HUES6 (cell line): ENCODE measurements around the gene CLIC4.
"Not testable (repeated sequence)": the region's sequence is repeated elsewhere in the genome, so short reads cannot be mapped to it uniquely, and the experiment has no call there.

Experiments used
- H3K27ac ChIP-seq: 2 replicates; pipeline ENCODE4 v1.7.0; 2013; ENCODE audit warnings: low read depth, mild to moderate bottlenecking, low read length, inconsistent platforms
- H3K27me3 ChIP-seq: 2 replicates; pipeline ENCODE4 v1.6.1; 2013; ENCODE audit warnings: low read length; ENCODE audit not compliant: control insufficient read depth, insufficient read depth
- H3K36me3 ChIP-seq: 2 replicates; pipeline ENCODE4 v1.6.1; 2013; ENCODE audit warnings: low read length; ENCODE audit not compliant: control insufficient read depth, insufficient read depth
- H3K4me1 ChIP-seq: 2 replicates; pipeline ENCODE4 v1.6.1; 2013; ENCODE audit warnings: low read length; ENCODE audit not compliant: control insufficient read depth, insufficient read depth
- H3K4me3 ChIP-seq: 2 replicates; pipeline ENCODE4 v1.5.1; 2013; ENCODE audit warnings: low read depth, low read length
- H3K9ac ChIP-seq: one replicate; pipeline ENCODE4 v1.6.1; 2013; ENCODE audit warnings: mild to moderate bottlenecking, low read length
- H3K9me3 ChIP-seq: 2 replicates; pipeline ENCODE4 v1.6.1; 2013; ENCODE audit warnings: low read depth, low read length; ENCODE audit not compliant: control insufficient read depth, insufficient read depth

Gene CLIC4

DNA sequence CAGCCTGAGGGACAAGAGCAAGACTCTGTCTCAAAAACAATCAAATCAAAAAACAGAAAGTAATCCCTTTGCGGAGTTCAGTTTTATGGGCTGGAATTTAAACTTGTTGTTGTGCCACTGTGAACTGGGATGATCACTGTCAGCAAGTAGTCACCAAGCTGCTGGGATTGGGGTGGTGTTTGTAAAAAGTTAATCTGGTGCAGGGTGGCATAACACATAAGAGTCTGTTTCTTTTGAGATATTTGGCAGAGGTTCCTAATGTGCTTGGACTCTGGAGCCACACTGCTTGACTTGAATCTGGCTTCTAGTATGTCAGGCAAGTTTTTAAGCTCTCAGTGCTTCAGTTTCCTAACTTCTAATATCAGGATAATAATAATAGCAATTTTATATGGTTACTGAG lies 6.6 kb downstream of the CLIC4 start:
- Histone ChIP-seq H3K27me3 (no peaks in the 10 kb centered on the region), H3K4me1 (peaks cover 25% of the 10 kb centered on the region), H3K36me3 (peaks cover 13% of the 10 kb centered on the region), H3K9ac (no peak overlapping the region), H3K9me3 (no peaks in the 10 kb centered on the region), H3K4me3 (no peak overlapping the region), H3K27ac (no peak overlapping the region)

DNA sequence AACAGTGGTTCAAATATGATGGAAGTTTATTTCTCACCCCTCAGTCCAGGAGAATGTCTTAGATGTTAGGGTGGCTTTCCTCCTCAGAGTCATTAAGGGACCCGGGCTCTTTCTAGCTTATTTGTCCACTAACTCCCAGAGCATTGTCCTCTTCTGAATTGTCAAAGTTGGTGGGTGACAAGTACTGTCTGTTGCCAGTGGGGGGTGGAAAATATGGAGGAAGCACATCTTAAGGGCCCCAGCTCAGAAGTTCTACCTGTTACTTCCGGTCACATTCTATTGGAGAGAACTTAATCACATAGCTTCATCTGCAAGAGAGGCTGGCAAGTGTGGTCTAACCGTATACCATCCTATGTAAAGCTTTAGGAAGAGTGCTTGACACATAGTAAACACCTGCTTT lies 7.1 kb downstream of the CLIC4 start:
- Histone ChIP-seq H3K27me3 (no peaks in the 10 kb centered on the region), H3K9me3 (no peaks in the 10 kb centered on the region), H3K4me1 (peaks cover 25% of the 10 kb centered on the region), H3K27ac (no peak overlapping the region), H3K4me3 (no peak overlapping the region), H3K9ac (no peak overlapping the region), H3K36me3 (peaks cover 13% of the 10 kb centered on the region)

DNA sequence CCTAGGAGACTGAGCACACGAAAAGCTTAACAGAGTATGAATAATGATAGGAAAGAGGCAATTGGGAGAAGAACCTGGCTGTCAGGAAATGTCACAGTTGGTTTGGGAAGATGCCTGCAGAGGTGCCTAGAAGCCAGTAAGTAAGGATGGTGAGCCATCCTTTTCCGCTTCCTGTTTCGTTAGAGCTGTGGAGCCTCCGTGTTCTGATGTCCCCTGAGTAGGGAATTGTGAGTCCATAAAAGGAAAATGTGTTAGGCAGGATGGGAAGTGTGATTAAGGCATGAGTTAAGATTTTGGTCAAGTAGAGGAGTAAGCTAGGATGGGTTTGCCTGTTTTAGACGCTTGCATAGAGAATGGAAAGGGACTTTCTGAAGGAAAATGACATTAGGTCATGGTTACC lies 9.0 kb downstream of the CLIC4 start:
- no peak overlapping the region for H3K27ac ChIP-seq
- H3K27me3 ChIP-seq: no peaks in the 10 kb centered on the region
- no peak overlapping the region for H3K9ac ChIP-seq
- no peaks in the 10 kb centered on the region for H3K9me3 ChIP-seq
- peaks cover 13% of the 10 kb centered on the region for H3K4me1 ChIP-seq
- no peak overlapping the region for H3K4me3 ChIP-seq
- peaks cover 16% of the 10 kb centered on the region for H3K36me3 ChIP-seq

DNA sequence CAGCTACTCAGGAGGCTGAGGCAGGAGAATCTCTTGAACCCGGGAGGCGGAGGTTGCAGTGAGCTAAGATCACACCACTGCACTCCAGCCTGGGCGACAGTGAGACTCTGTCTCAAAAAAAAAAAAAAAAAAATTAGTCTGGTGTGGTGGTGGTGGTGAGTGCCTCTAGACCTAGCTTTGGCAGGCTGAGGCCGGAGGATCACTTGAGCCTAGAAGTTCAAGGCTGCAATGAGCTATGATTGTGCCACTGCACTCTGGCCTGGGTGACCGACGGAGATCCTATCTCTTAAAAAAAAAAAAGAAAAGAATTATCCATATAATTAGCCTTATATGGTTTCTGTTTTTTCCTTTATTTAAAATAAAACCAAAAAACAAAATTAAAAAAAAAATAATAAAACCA lies 10.1 kb downstream of the CLIC4 start:
- H3K27me3 ChIP-seq, H3K27ac ChIP-seq, H3K9ac ChIP-seq, H3K4me3 ChIP-seq, H3K9me3 ChIP-seq: not testable (repeated sequence)
- Histone ChIP-seq H3K4me1 (peaks cover 13% of the 10 kb centered on the region), H3K36me3 (peaks cover 16% of the 10 kb centered on the region)

DNA sequence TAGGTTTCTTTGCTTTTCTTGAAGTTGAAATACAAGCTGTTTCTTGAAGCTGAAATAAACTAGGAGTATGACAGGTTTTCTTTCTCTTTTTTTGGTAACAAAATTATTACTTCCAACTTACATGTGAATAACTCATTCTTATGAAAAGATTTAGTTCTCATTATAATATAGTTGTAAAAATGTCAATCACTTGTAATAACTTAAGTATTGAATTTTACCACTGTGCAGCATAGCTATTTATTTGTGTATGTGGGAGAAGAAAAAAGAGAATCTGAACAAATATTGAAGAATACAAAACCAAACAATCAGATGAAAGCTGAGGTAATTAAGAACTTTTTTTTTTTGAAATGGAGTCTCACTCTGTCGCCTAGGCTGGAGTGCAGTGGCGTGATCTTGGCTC lies 11.1 kb downstream of the CLIC4 start:
- H3K9ac ChIP-seq: no peak overlapping the region
- peaks cover 14% of the 10 kb centered on the region for H3K4me1 ChIP-seq
- H3K27me3 ChIP-seq: no peaks in the 10 kb centered on the region
- no peak overlapping the region for H3K27ac ChIP-seq
- peaks cover 12% of the 10 kb centered on the region for H3K36me3 ChIP-seq
- H3K9me3 ChIP-seq: no peaks in the 10 kb centered on the region
- no peak overlapping the region for H3K4me3 ChIP-seq

DNA sequence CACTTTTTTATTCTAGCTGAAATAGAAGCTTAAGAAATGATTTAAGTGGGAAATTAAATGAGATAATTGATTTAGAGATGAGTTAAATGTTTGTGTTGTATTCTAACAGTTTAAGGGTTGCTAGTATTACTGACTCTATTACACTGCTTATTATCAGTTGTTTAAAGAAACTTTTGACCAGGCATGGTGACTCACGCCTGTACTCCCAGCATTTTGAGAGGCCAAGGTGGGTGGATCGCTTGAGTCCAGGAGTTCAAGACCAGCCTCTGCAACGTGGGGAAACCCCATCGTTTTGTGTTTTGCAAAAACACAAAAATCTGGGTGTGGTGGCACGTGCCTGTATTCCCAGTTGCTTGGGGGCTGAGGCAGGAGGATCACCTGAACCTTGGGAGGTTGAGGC lies 14.2 kb downstream of the CLIC4 start:
- Histone ChIP-seq H3K27me3 (no peaks in the 10 kb centered on the region), H3K9ac (no peak overlapping the region), H3K9me3 (no peaks in the 10 kb centered on the region), H3K4me1 (peaks cover 6% of the 10 kb centered on the region), H3K4me3 (no peak overlapping the region), H3K27ac (no peak overlapping the region), H3K36me3 (peaks cover 8% of the 10 kb centered on the region)

DNA sequence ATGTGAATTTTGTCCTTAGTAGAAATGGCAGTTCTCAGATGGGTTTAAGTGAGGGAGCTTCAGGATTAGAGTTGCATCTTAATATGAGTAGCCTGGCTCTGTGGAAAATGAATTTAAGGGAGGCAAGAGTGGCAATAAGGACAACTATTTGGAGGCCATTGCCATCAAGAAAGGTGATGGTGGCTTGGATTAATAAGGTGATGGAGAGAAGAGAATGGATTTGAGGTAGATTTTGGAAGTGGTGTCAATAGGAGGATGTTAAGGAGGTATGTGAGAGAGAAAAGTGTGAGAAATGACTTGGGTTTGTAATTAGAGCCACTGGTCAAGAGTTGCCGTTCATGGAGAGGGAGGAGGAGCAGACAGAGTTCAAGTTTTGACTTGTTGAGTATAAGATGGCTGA lies 16.3 kb downstream of the CLIC4 start:
- Histone ChIP-seq H3K9me3 (no peaks in the 10 kb centered on the region), H3K27ac (no peak overlapping the region), H3K4me3 (no peak overlapping the region), H3K36me3 (peaks cover 7% of the 10 kb centered on the region), H3K9ac (no peak overlapping the region), H3K4me1 (peaks cover 15% of the 10 kb centered on the region), H3K27me3 (no peaks in the 10 kb centered on the region)

DNA sequence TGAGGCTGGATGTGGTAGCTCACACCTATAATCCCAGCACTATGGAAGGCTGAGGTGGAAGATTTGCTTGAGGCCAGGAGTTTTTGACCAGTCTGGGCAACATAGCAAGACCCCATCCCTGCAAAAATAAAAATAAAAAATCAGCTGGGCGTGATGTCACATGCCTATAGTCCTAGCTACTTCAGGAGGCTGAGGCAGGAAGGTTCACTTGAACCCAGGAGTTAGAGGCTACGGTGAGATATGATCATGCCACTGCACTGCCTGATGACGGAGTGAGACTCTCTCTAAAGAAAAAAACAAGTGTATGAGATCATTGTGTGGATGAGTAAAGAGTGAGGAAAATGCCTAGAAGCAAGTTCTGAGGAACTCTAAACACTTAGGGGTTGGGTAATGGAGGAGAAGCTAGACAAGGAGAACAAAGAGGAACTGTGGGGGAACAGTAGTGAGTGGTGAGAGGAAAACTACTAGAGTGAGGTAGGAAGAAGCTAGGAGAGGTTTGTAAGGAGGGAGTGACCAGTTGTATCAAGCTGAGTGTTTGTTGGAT lies 17.0 kb downstream of the CLIC4 start:
- H3K9ac ChIP-seq: no peak overlapping the region

DNA sequence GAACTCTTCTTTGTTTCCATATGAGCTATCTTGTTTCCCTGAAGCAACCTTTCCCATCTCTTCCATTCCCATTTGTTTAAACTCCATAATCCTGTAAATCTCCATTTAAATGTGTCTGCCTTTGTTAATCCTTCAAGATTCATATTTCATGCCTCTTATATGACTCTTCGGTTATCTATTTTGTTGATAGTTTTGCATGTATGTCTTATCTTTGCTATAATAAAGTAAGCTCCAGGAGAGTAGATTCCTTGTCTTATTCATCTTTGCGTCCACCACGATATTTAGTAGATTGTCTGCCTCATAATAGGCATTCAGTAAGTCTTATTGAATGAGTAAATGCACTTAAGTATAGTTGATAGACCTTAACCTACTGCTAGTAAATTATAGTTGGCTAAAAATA lies 18.4 kb downstream of the CLIC4 start:
- Histone ChIP-seq H3K9me3 (no peaks in the 10 kb centered on the region), H3K27ac (no peak overlapping the region), H3K36me3 (peaks cover 11% of the 10 kb centered on the region), H3K4me1 (peaks cover 15% of the 10 kb centered on the region), H3K27me3 (no peaks in the 10 kb centered on the region), H3K9ac (no peak overlapping the region), H3K4me3 (no peak overlapping the region)

More for the DNA sequence above, 17.0 kb downstream of the CLIC4 start:
- Histone ChIP-seq H3K27ac (no peak overlapping the region), H3K4me3 (no peak overlapping the region), H3K27me3 (no peaks in the 10 kb centered on the region), H3K36me3 (peaks cover 7% of the 10 kb centered on the region), H3K9me3 (no peaks in the 10 kb centered on the region), H3K4me1 (peaks cover 15% of the 10 kb centered on the region)

DNA sequence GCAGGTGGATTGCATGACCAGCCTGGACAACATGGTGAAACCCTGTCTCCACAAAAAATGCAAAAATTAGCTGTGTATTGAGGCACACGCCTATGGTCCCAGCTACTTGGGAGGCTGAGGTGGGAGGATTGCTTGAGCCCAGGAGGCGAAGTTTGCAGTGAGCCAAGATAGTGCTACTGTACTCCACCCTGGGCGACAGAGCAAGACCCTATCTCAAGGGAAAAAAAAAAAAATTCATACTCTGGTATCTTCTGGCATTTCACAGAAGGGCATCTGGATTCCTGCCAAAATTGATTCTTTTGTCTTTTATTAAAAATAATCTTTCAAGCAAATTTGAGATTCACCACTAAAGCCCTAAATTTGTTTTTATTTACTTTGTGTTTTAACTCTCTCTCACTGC lies 19.2 kb downstream of the CLIC4 start:
- peaks cover 7% of the 10 kb centered on the region for H3K36me3 ChIP-seq
- peaks cover 15% of the 10 kb centered on the region for H3K4me1 ChIP-seq
- H3K9ac ChIP-seq: no peak overlapping the region
- H3K9me3 ChIP-seq: no peaks in the 10 kb centered on the region
- no peak overlapping the region for H3K27ac ChIP-seq
- no peak overlapping the region for H3K4me3 ChIP-seq
- H3K27me3 ChIP-seq: no peaks in the 10 kb centered on the region

DNA sequence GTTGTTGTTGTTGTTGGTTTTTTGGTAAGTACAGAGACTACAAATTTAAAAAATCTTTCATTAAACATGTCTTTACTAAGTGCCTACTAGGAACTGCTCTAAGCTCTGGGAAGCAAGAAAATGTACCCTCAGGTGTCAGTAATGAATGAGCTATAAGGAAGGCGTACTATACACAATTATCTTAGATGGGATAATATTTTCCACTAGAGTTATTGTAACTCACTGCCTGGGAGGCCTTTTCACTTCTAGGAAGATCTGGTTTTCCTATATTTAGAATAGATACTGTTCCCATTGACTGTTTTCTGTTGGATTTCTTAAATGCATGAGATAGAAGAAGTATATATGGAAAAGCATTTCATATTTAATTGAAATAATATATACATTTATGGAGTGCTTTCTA lies 19.6 kb downstream of the CLIC4 start:
- H3K9ac ChIP-seq: no peak overlapping the region
- H3K4me1 ChIP-seq: peaks cover 15% of the 10 kb centered on the region
- no peaks in the 10 kb centered on the region for H3K9me3 ChIP-seq
- H3K36me3 ChIP-seq: peaks cover 4% of the 10 kb centered on the region; the same call in 1 of the 2 replicates
- no peak overlapping the region for H3K27ac ChIP-seq
- no peaks in the 10 kb centered on the region for H3K27me3 ChIP-seq
- H3K4me3 ChIP-seq: no peak overlapping the region
